ENCODE measurements around the gene MCEE. TPM values are rescaled to one million over a fixed set of nuclear protein-coding genes. Genes with fewer than 3 reads are reported as not detected.

MCEE gene
- total and polyA plus RNA-seq, 2 of the 4 experiments (the other 2 are of a cell fraction): 11.1 to 15.0 TPM

- in situ Hi-C loops (cut with MboI; ENCODE audit: low sequenced_read_pairs): no loop called here
- Histone ChIP-seq H3K56ac (ENCODE audit: extremely low read depth, insufficient read depth, low read length) (no peak overlapping the region), H4K91ac (ENCODE audit: insufficient read depth, low read depth, low read length) (no peak overlapping the region), H2BK120ac (ENCODE audit: low read depth, low read length) (no peak overlapping the region), H3K18ac (ENCODE audit: low read depth, low read length) (no peak overlapping the region), H3K4me1 (ENCODE audit: control insufficient read depth, insufficient read depth, low read length) (no peaks in the 10 kb centered on the region), H2AK5ac (ENCODE audit: low read depth, low read length) (no peak overlapping the region), H2BK20ac (ENCODE audit: low read depth, low read length) (no peak overlapping the region), H4K5ac (ENCODE audit: low read depth, low read length) (no peak overlapping the region), H3K79me1 (ENCODE audit: low read depth in 1 of 2, low read length in 2 of 2) (peaks cover 8 to 16% of the 10 kb centered on the region in 2 experiments; a peak in 2 of 4 replicates), H3K4me2 (ENCODE audit: low read depth, low read length) (no peak overlapping the region), H3K4me3 (ENCODE audit: insufficient read depth, low read depth, low read length) (no peak overlapping the region), H3K36me3 (ENCODE audit: control insufficient read depth, insufficient read depth, low read length) (peaks cover 43% of the 10 kb centered on the region), H2BK5ac (ENCODE audit: low read depth, low read length, poor library complexity, severe bottlenecking) (no peak overlapping the region), H3K4ac (ENCODE audit: low read depth, low read length) (no peak overlapping the region), H3K9me1 (ENCODE audit: insufficient read depth, low read length) (peaks cover 7% of the 10 kb centered on the region; the same call in 1 of the 2 replicates), H3K27ac (ENCODE audit: insufficient read depth, low read length) (no peak overlapping the region), H3K27me3 (ENCODE audit: control insufficient read depth, insufficient read depth, low read length) (no peaks in the 10 kb centered on the region), H2BK15ac (ENCODE audit: low read depth, low read length) (no peak overlapping the region), H3K9me3 (ENCODE audit: control insufficient read depth, insufficient read depth, low read length) (no peaks in the 10 kb centered on the region), H3K9ac (ENCODE audit: low read depth, low read length) (no peak overlapping the region), H2AFZ (replicated peaks; ENCODE audit: low read length, poor library complexity) (no peak overlapping the region), H4K8ac (ENCODE audit: low read depth in 2 of 2, low read length in 2 of 2) (no peak overlapping the region), H4K20me1 (ENCODE audit: insufficient read depth, low read length) (no peaks in the 10 kb centered on the region), H3K14ac (replicated peaks; ENCODE audit: low read depth, low read length) (no peak overlapping the region), H3K23ac (ENCODE audit: low read depth, low read length) (no peak overlapping the region), H2AK9ac (replicated peaks; ENCODE audit: low read depth, low read length, poor library complexity) (no peak overlapping the region)
- intact Hi-C loops (cut with micrococcal nuclease): no loop called here
- no peak for DNase-seq
- BruUV-seq (replicated peaks): no TSS peak
- dilution Hi-C loops (cut with HindIII; ENCODE audit: low sequenced_read_pairs, unreplicated experiment): no loop called here
- CTCF ChIA-PET: no interaction called here
- WGBS, 2 experiments (ENCODE audit: extremely low coverage in 2 of 2, insufficient read length in 1 of 2): no CpG with 5 or more reads among the region's 3 CpGs
- no peak for TF ChIP-seq ELK1 (IDR thresholded peaks at IDR 0.05; ENCODE audit: borderline replicate concordance, low read depth, low read length)
- no peak for TF ChIP-seq RFX5 (IDR thresholded peaks at IDR 0.05; ENCODE audit: low read depth, low read length)
- no peak for TF ChIP-seq CHD1 (IDR thresholded peaks at IDR 0.05; ENCODE audit: low read depth, low read length)
- no peak for TF ChIP-seq RAD21 (IDR thresholded peaks at IDR 0.05; ENCODE audit: low read length)
- TF ChIP-seq FOS (IDR thresholded peaks at IDR 0.05; ENCODE audit: low read depth, low read length): no peak
- TF ChIP-seq BHLHE40 (IDR thresholded peaks at IDR 0.05; ENCODE audit: low read depth, low read length): no peak
- TF ChIP-seq SMC3 (IDR thresholded peaks at IDR 0.05; ENCODE audit: low read depth, low read length): no peak
- TF ChIP-seq POLR2A (IDR thresholded peaks at IDR 0.05; ENCODE audit: low read depth, low read length): no peak
- TF ChIP-seq CEBPB (IDR thresholded peaks at IDR 0.05; ENCODE audit: low read depth, low read length): no peak
- no peak for TF ChIP-seq NFE2L2 (IDR thresholded peaks at IDR 0.05; ENCODE audit: low read depth, low read length)
- TF ChIP-seq MAZ (IDR thresholded peaks at IDR 0.05; ENCODE audit: borderline replicate concordance, low read depth, low read length): no peak
- no peak for TF ChIP-seq USF2 (IDR thresholded peaks at IDR 0.05; ENCODE audit: low read depth, low read length)
- TF ChIP-seq MXI1 (IDR thresholded peaks at IDR 0.05; ENCODE audit: borderline replicate concordance, low read depth, low read length): no peak
- no peak for TF ChIP-seq RCOR1 (IDR thresholded peaks at IDR 0.05; ENCODE audit: insufficient replicate concordance, low read length)
- no peak for TF ChIP-seq CTCF (conservative IDR thresholded peaks at IDR 0.05; ENCODE audit: low read depth, low read length)
- TF ChIP-seq MAFK (IDR thresholded peaks at IDR 0.05; ENCODE audit: low read depth, low read length): no peak
- no peak for ATAC-seq (ENCODE audit: low read depth)
- POLR2A ChIA-PET (ENCODE audit: unreplicated experiment): no interaction called here
Measured at GRCh38 chr2:71078624-71079023, 51.4 kb downstream of the MCEE start.

Measured in IMR-90 (cell line).